GM20000 (cell line): ENCODE measurements around the gene LSM14B.

Source experiments
- DNase-seq: peaks from one replicate; pipeline ENCODE4 v3.0.0; 2012; ENCODE audit warnings: low spot score
- CTCF ChIP-seq: IDR thresholded peaks from 2 replicates; pipeline ENCODE4 v1.5.1; 2012; ENCODE audit warnings: mild to moderate bottlenecking, control low read depth; ENCODE audit errors: extremely low read depth, missing control alignments

Gene LSM14B

DNA sequence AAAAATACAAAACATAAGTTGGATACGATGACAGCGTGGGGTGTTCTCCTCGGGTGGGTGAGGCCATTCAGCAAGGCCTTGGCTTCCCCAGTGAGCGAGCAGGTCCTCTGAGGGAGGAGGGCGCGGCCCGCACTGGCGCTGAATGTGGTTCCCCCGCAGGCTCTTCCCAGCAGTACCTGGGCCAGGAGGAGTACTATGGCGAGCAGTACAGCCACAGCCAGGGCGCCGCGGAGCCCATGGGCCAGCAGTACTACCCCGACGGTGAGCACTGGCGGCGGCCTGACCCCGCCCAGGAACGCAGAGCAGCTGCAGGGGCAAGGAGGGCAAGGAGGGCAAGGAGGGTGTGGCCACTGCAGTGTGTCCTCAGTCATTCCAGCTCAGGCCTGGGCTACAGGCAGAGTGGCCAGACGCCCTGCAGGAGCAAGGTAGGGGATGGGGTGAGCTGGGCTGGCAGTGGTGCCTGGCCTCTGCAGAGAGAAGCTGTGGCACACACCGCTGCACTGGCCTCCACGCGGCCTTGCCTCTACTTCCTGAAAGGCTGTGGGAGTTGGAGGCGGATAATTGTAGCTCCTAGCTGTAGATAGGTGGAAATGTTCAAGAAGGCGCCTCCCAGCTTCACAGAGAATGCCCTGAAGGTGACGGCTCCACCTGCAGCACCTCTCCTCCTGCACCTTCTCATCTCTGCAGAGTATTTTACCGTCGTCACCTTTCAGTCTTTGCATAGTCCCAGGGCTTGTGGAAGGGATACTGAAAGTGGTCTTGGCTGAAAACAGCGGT, 41.9 kb downstream of the LSM14B start:
- DNase-seq: no peak
- TF ChIP-seq CTCF: no peak

DNA sequence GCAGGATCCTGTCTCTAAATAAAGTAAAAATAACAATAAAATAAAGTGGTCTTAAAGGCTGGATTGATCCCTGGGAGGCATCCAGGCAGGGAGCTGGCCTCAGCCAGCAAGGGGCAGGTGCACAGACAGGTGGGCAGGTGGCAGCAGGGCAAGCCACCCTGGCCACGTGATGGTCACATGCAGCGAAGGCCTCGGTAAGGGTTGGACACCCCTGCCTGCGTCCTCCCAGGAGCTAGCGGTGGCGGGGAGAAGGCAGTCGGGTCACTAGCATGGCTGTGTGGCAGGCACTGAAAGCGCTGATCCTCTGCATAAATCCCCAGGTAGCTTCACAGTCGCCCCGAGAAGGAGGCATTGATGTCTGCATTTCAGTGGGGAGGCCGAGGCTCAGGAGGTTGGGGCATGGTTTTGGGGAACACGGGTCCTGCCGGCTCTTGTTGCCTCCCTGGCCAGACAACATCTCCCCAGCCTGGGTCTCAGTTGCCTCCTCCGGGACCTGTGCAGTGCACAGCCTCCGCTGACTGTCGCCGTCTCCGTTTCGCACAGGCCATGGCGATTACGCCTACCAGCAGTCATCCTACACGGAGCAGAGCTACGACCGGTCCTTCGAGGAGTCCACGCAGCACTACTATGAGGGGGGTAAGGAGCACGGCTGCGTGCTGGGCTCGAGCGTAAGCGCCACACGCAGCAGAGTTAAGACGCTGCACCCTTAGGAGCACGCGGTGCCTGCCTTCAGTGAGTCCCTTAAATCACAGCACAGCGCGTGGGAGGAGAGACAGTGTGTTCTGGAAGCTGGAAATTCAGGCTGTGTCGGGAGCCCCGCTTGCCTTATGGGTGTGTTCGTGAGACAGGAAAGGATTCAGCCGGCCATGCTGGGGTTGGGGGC, 42.8 kb downstream of the LSM14B start:
- TF ChIP-seq CTCF: no peak
- DNase-seq: no peak

DNA sequence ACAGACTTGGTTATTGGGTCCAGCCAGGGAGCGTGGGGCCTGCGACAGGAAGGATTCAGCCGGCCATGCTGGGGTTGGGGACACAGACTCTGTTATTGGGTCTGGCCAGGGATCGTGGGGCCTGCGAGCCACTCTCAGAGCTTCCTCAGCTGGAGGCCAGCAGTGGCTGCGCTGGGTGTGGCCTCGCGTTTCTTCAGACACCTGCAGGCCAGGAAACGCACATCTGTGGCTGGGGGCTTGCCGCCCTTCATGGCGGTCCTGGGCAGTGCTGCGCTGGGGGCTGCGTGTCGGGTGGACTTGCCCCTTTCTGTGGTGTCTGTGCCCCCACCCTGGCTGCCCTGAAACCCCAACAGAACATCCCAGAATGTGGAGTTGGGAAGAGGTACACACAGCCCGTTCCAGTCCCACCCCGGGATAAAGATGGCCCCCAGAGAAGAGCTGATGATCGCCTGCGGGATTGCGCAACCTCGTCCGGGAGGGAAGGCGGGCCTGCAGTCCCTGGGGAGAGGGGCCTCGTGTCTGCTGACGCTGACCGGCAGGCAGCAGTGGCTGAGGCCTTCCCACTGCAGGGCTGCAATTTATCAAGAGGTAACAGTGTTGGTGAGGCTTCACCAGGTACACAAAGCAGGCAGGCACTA, 43.6 kb downstream of the LSM14B start:
- no peak for DNase-seq
- no peak for TF ChIP-seq CTCF

- DNase-seq: no peak
Measured at GRCh38 chr20:62167474-62167873, 45.2 kb downstream of the LSM14B start.

GRCh38 chr20:62168061-62168460, 45.8 kb downstream of the LSM14B start:
- no peak for DNase-seq
- TF ChIP-seq CTCF: no peak

More at GRCh38 chr20:62167474-62167873, 45.2 kb downstream of the LSM14B start:
- no peak for TF ChIP-seq CTCF

DNA sequence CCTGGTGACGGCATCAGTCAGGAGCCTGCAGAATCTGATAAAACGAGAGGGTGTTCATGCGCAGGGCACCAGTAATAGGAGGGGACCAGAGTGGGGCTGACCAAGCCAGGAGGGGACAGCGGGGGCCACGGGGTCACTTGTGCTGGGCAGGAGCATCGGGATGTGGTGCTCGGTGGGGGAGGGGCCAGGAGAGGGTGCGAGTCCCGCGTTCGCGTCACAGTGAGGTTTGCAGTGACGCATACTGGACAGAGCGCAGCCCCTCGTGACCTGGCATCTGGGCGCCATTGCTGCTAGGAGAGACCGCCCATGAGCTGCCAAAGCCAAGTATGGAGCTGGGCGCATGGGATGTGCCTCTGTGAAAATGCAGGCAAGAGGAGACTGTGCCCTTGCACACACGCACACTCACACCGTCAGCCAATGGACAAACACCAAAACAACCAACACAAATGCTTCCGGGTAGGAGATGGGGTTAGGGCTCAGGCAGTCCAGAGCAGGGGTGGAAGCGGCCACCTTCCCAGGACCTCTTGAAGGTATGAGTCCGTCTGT, 46.7 kb downstream of the LSM14B start:
- no peak for DNase-seq
- no peak for TF ChIP-seq CTCF
